HEK293 (cell line): ENCODE data around the gene ARPIN.

Experiments used
- CTCF ChIP-seq: fragments of 450-650 bp; formaldehyde crosslinking; IDR thresholded peaks from 2 replicates; pipeline ENCODE4 v1.5.1; 2016; ENCODE audit warnings: missing biosample characterization, missing genetic modification characterization
- KLF16 ChIP-seq: fragments of 450-650 bp; formaldehyde crosslinking; IDR thresholded peaks from 2 replicates; pipeline ENCODE4 v1.5.1; 2017; ENCODE audit warnings: missing biosample characterization, missing genetic modification characterization
- MYNN ChIP-seq: fragments of 450-650 bp; formaldehyde crosslinking; IDR thresholded peaks from 2 replicates; pipeline ENCODE4 v1.5.1; 2016; ENCODE audit warnings: missing biosample characterization, missing genetic modification characterization, borderline replicate concordance
- SP3 ChIP-seq: fragments of 450-650 bp; formaldehyde crosslinking; IDR thresholded peaks from 2 replicates; pipeline ENCODE4 v1.5.1; 2016; ENCODE audit warnings: missing biosample characterization, missing genetic modification characterization
- ZBTB1 ChIP-seq: fragments of 450-650 bp; formaldehyde crosslinking; IDR thresholded peaks from 2 replicates; pipeline ENCODE4 v1.5.1; 2016; ENCODE audit warnings: missing biosample characterization, missing genetic modification characterization
- ZNF121 ChIP-seq: fragments of 450-650 bp; formaldehyde crosslinking; IDR thresholded peaks from 2 replicates; pipeline ENCODE4 v1.5.1; 2016; ENCODE audit warnings: missing biosample characterization, missing genetic modification characterization
- ZNF585B ChIP-seq: fragments of 450-650 bp; formaldehyde crosslinking; IDR thresholded peaks from 2 replicates; pipeline ENCODE4 v1.5.1; 2016; ENCODE audit warnings: missing biosample characterization, missing genetic modification characterization
- TF ChIP-seq, protein P1 (sequence below): fragments of 450-650 bp; formaldehyde crosslinking; IDR thresholded peaks from 2 replicates; pipeline ENCODE4 v1.5.1; 2016; ENCODE audit warnings: missing biosample characterization, missing genetic modification characterization
- TF ChIP-seq, protein P2 (sequence below): fragments of 450-650 bp; formaldehyde crosslinking; IDR thresholded peaks from 2 replicates; pipeline ENCODE4 v1.5.1; 2016; ENCODE audit warnings: missing biosample characterization, missing genetic modification characterization
- TF ChIP-seq, protein P3 (sequence below): fragments of 450-650 bp; formaldehyde crosslinking; IDR thresholded peaks from 2 replicates; pipeline ENCODE4 v1.5.1; 2016; ENCODE audit warnings: missing biosample characterization, missing genetic modification characterization, low read depth

DNA sequence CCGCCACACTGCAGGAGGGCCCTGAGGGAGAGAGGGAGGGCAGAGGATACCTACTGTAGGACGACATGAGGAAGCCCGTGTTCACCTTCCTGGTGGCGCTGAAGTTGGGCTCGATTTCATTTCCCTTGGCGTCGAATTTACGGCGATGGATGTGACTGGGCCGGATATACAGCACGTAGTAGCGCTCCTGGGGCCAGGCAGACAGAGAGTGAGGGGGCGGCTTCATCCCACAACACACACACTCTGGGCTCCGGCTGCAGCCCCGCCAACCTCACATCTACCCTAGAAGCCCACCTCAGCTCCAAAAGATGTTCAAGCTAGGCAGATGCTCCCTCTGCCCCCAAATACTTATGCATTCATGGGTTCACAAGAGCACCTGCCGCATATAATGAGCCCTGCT, 4.5 kb downstream of the ARPIN start:
- TF ChIP-seq CTCF: no peak
- TF ChIP-seq ZNF121: no peak
- TF ChIP-seq, protein P1, sequence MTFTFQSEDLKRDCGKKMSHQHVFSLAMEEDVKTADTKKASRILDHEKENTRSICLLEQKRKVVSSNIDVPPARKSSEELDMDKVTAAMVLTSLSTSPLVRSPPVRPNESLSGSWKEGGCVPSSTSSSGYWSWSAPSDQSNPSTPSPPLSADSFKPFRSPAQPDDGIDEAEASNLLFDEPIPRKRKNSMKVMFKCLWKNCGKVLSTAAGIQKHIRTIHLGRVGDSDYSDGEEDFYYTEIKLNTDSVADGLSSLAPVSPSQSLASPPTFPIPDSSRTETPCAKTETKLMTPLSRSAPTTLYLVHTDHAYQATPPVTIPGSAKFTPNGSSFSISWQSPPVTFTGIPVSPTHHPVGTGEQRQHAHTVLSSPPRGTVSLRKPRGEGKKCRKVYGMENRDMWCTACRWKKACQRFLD: no peak
- no peak for TF ChIP-seq KLF16 (tag by site-specific recombination)
- TF ChIP-seq, protein P2, sequence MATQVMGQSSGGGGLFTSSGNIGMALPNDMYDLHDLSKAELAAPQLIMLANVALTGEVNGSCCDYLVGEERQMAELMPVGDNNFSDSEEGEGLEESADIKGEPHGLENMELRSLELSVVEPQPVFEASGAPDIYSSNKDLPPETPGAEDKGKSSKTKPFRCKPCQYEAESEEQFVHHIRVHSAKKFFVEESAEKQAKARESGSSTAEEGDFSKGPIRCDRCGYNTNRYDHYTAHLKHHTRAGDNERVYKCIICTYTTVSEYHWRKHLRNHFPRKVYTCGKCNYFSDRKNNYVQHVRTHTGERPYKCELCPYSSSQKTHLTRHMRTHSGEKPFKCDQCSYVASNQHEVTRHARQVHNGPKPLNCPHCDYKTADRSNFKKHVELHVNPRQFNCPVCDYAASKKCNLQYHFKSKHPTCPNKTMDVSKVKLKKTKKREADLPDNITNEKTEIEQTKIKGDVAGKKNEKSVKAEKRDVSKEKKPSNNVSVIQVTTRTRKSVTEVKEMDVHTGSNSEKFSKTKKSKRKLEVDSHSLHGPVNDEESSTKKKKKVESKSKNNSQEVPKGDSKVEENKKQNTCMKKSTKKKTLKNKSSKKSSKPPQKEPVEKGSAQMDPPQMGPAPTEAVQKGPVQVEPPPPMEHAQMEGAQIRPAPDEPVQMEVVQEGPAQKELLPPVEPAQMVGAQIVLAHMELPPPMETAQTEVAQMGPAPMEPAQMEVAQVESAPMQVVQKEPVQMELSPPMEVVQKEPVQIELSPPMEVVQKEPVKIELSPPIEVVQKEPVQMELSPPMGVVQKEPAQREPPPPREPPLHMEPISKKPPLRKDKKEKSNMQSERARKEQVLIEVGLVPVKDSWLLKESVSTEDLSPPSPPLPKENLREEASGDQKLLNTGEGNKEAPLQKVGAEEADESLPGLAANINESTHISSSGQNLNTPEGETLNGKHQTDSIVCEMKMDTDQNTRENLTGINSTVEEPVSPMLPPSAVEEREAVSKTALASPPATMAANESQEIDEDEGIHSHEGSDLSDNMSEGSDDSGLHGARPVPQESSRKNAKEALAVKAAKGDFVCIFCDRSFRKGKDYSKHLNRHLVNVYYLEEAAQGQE (tag by site-specific recombination): no peak
- TF ChIP-seq, protein P3, sequence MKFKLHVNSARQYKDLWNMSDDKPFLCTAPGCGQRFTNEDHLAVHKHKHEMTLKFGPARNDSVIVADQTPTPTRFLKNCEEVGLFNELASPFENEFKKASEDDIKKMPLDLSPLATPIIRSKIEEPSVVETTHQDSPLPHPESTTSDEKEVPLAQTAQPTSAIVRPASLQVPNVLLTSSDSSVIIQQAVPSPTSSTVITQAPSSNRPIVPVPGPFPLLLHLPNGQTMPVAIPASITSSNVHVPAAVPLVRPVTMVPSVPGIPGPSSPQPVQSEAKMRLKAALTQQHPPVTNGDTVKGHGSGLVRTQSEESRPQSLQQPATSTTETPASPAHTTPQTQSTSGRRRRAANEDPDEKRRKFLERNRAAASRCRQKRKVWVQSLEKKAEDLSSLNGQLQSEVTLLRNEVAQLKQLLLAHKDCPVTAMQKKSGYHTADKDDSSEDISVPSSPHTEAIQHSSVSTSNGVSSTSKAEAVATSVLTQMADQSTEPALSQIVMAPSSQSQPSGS (tag by site-specific recombination): no peak
- no peak for TF ChIP-seq MYNN (tag by site-specific recombination)
- TF ChIP-seq ZNF585B (tag by site-specific recombination): no peak
- TF ChIP-seq SP3 (tag by site-specific recombination): no peak
- no peak for TF ChIP-seq ZBTB1 (tag by site-specific recombination)
